Fibroblast of mammary gland (primary cell): Measurements from ENCODE around the gene MTCH2.

Source experiments
- DNase-seq: peaks from one replicate; pipeline ENCODE4 v3.0.0-alpha.2; 2010; ENCODE audit warnings: low read depth
- H3K4me3 ChIP-seq: 2 replicates; pipeline ENCODE4 v1.5.1; 2011; ENCODE audit warnings: low read depth, mild to moderate bottlenecking, low read length, moderate library complexity; ENCODE audit not compliant: control insufficient read depth
- CTCF ChIP-seq: conservative IDR thresholded peaks from 2 replicates; pipeline ENCODE4 v1.5.1; 2011; ENCODE audit warnings: low read depth, low read length, inconsistent platforms; ENCODE audit not compliant: control insufficient read depth, insufficient read depth

The MTCH2 gene

GRCh38 chr11:47603295-47603694 lies 39.1 kb downstream of the MTCH2 start:
- no peak for DNase-seq
- TF ChIP-seq CTCF = no peak
- H3K4me3 ChIP-seq = no peak overlapping the region

- no peak overlapping the region for H3K4me3 ChIP-seq
- no peak for DNase-seq
- no peak for TF ChIP-seq CTCF
Observed at GRCh38 chr11:47599902-47600301, 42.5 kb downstream of the MTCH2 start.

GRCh38 chr11:47595967-47596366 lies 46.4 kb downstream of the MTCH2 start:
- no peak overlapping the region for H3K4me3 ChIP-seq
- TF ChIP-seq CTCF = no peak
- no peak for DNase-seq

- no peak for DNase-seq
- TF ChIP-seq CTCF = no peak
- H3K4me3 ChIP-seq = no peak overlapping the region
Observed at GRCh38 chr11:47595029-47595428, 47.3 kb downstream of the MTCH2 start.

GRCh38 chr11:47593934-47594855 lies 48.2 kb downstream of the MTCH2 start, which contains the start of gene C1QTNF4:
Gene C1QTNF4 (minus strand): TSS chr11:47594411. CDS start chr11:47590810, 3,601 bp downstream.
- no peak for TF ChIP-seq CTCF
- DNase-seq = no peak
- H3K4me3 ChIP-seq = no peak within 1 kb of the TSS

GRCh38 chr11:47593492-47593933 lies 48.8 kb downstream of the MTCH2 start:
- TF ChIP-seq CTCF = no peak
- no peak overlapping the region for H3K4me3 ChIP-seq
- DNase-seq = no peak
